ENCODE results near the gene PDE11A. TPM values are rescaled to one million over a fixed set of nuclear protein-coding genes. Genes with fewer than 3 reads are reported as not detected.

Gene PDE11A
- total RNA-seq, 1 donor from 2014 or later = 0.75 TPM

DNA sequence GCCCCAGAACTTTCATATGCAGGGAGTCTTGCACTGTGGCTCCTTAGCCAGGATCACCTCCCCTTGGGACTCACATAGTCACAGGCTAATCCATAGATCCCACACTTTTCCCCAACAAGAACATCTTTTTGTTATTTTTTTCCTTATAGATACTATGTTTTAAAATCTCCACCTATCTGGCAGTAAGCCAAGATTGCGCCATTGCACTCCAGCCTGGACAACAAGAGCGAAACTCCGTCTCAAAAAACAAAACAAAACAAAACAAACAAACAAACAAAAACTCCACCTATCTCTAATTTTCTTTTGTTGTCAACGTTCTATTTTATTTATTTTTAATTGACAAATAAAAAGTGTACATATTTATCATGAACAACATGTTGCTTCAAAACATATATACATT is 141.7 kb downstream of the PDE11A start:
- H3K4me3 ChIP-seq = no peak overlapping the region
- no peak overlapping the region for H3K27ac ChIP-seq
- no peaks in the 10 kb centered on the region for H3K4me1 ChIP-seq
- intact Hi-C loops (cut with DNase I) = no loop called here
- TF ChIP-seq, protein P1, sequence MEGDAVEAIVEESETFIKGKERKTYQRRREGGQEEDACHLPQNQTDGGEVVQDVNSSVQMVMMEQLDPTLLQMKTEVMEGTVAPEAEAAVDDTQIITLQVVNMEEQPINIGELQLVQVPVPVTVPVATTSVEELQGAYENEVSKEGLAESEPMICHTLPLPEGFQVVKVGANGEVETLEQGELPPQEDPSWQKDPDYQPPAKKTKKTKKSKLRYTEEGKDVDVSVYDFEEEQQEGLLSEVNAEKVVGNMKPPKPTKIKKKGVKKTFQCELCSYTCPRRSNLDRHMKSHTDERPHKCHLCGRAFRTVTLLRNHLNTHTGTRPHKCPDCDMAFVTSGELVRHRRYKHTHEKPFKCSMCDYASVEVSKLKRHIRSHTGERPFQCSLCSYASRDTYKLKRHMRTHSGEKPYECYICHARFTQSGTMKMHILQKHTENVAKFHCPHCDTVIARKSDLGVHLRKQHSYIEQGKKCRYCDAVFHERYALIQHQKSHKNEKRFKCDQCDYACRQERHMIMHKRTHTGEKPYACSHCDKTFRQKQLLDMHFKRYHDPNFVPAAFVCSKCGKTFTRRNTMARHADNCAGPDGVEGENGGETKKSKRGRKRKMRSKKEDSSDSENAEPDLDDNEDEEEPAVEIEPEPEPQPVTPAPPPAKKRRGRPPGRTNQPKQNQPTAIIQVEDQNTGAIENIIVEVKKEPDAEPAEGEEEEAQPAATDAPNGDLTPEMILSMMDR (IDR thresholded peaks at IDR 0.05) = no peak
- DNase-seq (ENCODE audit: low spot score in 2 of 2) = no peak
- no peaks in the 10 kb centered on the region for H3K27me3 ChIP-seq
- H3K36me3 ChIP-seq = no peaks in the 10 kb centered on the region
- H3K9me3 ChIP-seq = no peaks in the 10 kb centered on the region

DNA sequence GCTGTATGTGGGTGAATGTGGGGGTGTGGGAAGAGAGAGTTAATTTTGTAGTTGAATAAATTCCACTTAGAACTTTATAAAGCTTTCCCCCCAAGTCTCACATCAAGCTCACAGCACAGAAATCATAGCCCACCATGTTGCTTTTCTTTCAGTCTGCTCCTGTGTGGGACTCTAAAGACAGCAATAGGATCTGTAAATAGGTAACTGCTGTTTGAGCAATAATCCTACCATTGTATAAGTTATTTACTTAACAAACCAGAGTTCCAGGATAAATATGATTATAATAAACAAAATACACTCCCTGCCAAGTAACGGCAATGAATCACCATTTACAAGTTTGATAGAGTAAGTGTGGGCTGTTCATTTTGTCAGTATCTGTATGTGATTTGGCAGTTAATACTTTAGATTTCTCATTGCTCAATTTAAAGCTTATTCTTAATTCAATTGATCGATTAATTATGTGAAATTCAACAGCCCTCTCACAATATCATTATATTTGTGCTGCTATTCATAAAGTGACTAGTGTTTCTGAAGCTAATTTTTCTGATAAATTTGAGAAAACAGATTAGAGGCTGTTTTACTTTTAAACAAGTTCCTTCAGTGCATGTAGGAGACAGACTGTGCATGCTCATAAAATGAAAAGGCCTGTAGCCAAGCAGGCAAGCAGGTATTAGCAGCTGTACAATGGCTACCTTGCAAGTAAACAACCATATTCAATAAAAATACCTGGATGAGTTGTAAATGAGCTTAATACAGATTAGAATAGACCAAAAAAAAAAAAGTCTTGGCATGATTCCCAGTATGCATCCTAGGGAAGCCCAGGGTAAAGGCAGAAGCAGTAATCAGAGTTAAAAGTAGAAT is 142.7 kb downstream of the PDE11A start:
- Histone ChIP-seq H3K4me3 (no peak overlapping the region), H3K4me1 (no peaks in the 10 kb centered on the region), H3K27ac (no peak overlapping the region), H3K9me3 (no peaks in the 10 kb centered on the region), H3K36me3 (no peaks in the 10 kb centered on the region), H3K27me3 (no peaks in the 10 kb centered on the region)
- DNase-seq (ENCODE audit: low spot score in 2 of 2) = no peak
- TF ChIP-seq, protein P1 (IDR thresholded peaks at IDR 0.05) = no peak
- intact Hi-C loops (cut with DNase I) = no loop called here

DNA sequence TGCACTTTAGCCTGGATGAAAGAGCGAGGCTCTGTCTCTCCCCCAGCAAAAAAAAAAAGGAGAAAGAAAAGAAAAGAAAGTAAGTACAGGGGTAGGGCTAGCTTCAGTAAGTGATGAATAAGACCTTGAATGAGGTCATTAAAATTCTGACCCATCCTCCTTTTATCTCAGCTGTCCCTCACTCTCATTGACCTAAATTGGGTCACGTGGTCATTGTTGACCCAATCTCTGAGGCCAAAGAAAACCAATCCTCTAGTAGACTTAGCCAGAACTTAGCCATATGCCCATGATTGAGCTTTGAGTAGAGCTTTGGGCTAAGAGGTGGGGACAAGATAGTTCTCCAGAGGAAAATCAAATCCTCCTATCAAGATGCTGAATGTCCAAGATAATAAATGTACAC is 149.3 kb downstream of the PDE11A start:
- no peaks in the 10 kb centered on the region for H3K9me3 ChIP-seq
- intact Hi-C loops (cut with DNase I) = no loop called here
- TF ChIP-seq, protein P1 (IDR thresholded peaks at IDR 0.05) = no peak
- no peaks in the 10 kb centered on the region for H3K36me3 ChIP-seq
- H3K27me3 ChIP-seq = no peaks in the 10 kb centered on the region
- no peak overlapping the region for H3K27ac ChIP-seq
- DNase-seq (ENCODE audit: low spot score in 2 of 2) = no peak
- H3K4me1 ChIP-seq = no peaks in the 10 kb centered on the region
- H3K4me3 ChIP-seq = no peak overlapping the region

- no peak for DNase-seq (ENCODE audit: low spot score in 2 of 2)
- Histone ChIP-seq H3K36me3 (no peaks in the 10 kb centered on the region), H3K4me3 (no peak overlapping the region), H3K27me3 (no peaks in the 10 kb centered on the region), H3K4me1 (no peaks in the 10 kb centered on the region), H3K9me3 (no peaks in the 10 kb centered on the region), H3K27ac (no peak overlapping the region)
- TF ChIP-seq, protein P1 (IDR thresholded peaks at IDR 0.05) = no peak
- intact Hi-C loops (cut with DNase I) = no loop called here
These were observed 150.9 kb downstream of the PDE11A start for GRCh38 chr2:177921726-177922125.

DNA sequence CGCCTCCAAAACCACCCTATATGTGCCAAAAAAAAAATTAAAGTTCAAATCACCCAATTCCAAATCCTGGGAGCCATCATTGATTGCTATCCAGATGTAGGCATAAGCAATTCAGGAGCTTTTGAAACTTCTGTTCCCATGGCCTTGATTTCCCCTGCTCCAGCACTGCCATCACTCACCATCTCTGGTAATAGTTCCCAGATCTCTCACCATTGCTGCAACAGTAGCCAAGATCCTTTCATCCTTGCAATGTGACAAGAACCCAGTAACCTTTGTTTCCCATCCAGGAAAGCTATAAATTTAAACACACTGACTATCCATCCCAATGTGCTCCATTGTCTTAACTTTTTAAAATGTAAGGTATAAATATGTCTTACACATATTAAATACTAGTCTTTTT is 155.4 kb downstream of the PDE11A start:
- intact Hi-C loops (cut with DNase I) = no loop called here
- Histone ChIP-seq H3K4me1 (no peaks in the 10 kb centered on the region), H3K27me3 (no peaks in the 10 kb centered on the region), H3K4me3 (no peak overlapping the region), H3K36me3 (no peaks in the 10 kb centered on the region), H3K27ac (no peak overlapping the region), H3K9me3 (no peaks in the 10 kb centered on the region)
- TF ChIP-seq, protein P1 (IDR thresholded peaks at IDR 0.05) = no peak
- no peak for DNase-seq (ENCODE audit: low spot score in 2 of 2)
